Lower leg skin (tissue), 3 donors: ENCODE data around the gene NR4A2.

Experiments used
- POLR2A ChIP-seq, 2 donors: fragments of 450-650 bp; IDR thresholded peaks; one replicate each; pipeline ENCODE4 v1.6.1; 2016 to 2017; ENCODE audit warnings: antibody characterized with exemption in 2 of 2, mild to moderate bottlenecking in 1 of 2, moderate library complexity in 1 of 2
- TF ChIP-seq, protein P1 (sequence below), 3 donors: fragments of 450-650 bp; IDR thresholded peaks; one replicate each; pipeline ENCODE4 v1.5.1; 2016; ENCODE audit warnings: antibody characterized with exemption in 3 of 3, mild to moderate bottlenecking in 3 of 3, moderate library complexity in 2 of 3

DNA sequence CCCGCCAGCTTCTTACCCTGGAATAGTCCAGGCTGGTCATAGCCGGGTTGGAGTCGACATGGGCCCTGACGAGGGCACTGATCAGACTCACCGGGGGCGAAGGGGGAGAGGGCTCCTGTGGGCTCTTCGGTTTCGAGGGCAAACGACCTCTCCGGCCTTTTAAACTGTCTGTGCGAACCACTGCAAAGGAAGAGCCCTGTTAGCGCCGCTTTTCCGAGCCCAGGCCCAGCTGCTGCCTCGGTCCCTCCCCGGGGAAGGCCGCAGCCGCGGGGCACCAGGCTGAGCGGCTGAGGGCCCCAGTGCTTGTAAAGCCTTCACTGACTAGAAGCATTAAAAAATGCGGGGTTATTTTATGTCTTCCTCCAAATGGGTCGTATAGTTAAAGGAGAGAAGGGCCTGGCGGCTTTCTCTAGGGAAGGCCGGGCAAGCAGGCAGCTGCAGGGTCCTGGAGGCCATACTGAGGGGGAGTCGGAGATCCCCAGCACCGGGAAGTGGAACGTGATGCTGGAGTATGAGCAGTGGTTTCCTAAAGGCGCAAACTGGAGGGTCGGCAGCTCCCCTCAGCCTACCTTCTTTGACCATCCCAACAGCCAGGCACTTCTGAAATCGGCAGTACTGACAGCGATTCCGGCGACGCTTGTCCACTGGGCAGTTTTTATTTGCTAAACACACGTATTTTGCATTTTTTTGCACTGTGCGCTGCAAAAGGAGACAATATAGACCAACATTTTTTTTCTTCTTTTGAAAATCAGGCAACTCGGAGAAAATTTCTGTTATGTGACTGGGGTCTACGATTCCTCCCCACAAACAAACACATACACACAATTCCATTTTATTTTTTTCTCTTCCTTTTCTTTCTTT, 4.5 kb downstream of the NR4A2 start:
- TF ChIP-seq, protein P1, sequence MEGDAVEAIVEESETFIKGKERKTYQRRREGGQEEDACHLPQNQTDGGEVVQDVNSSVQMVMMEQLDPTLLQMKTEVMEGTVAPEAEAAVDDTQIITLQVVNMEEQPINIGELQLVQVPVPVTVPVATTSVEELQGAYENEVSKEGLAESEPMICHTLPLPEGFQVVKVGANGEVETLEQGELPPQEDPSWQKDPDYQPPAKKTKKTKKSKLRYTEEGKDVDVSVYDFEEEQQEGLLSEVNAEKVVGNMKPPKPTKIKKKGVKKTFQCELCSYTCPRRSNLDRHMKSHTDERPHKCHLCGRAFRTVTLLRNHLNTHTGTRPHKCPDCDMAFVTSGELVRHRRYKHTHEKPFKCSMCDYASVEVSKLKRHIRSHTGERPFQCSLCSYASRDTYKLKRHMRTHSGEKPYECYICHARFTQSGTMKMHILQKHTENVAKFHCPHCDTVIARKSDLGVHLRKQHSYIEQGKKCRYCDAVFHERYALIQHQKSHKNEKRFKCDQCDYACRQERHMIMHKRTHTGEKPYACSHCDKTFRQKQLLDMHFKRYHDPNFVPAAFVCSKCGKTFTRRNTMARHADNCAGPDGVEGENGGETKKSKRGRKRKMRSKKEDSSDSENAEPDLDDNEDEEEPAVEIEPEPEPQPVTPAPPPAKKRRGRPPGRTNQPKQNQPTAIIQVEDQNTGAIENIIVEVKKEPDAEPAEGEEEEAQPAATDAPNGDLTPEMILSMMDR (IDR thresholded peaks at IDR 0.05), result no peak
- TF ChIP-seq POLR2A (IDR thresholded peaks at IDR 0.05), result no peak
